ENCODE data around the gene FRMD8.

FRMD8 gene

GRCh38 chr11:65416341-65416824 lies 29.9 kb downstream of the FRMD8 start:
- peak; percentile 65 for DNase-seq

GRCh38 chr11:65416841-65417701 lies 30.6 kb downstream of the FRMD8 start:
- no peak for DNase-seq

GRCh38 chr11:65417702-65418430 lies 31.4 kb downstream of the FRMD8 start:
- DNase-seq, result no peak

GRCh38 chr11:65418431-65418680 lies 31.9 kb downstream of the FRMD8 start:
- no peak for DNase-seq

GRCh38 chr11:65418681-65419459 lies 32.4 kb downstream of the FRMD8 start:
- peak; percentile 91 for DNase-seq

GRCh38 chr11:65419460-65419771 lies 33.0 kb downstream of the FRMD8 start:
- DNase-seq, result no peak

GRCh38 chr11:65419772-65420481 lies 33.5 kb downstream of the FRMD8 start:
- DNase-seq, result peak; percentile 35

GRCh38 chr11:65420506-65420905 lies 34.1 kb downstream of the FRMD8 start:
- no peak for DNase-seq

- peak; percentile 70 for DNase-seq
Observed at GRCh38 chr11:65420979-65421793, 34.7 kb downstream of the FRMD8 start.

GRCh38 chr11:65421794-65422632 lies 35.6 kb downstream of the FRMD8 start:
- no peak for DNase-seq

- DNase-seq, result no peak
Observed at GRCh38 chr11:65422633-65423515, 36.4 kb downstream of the FRMD8 start, which contains the start of gene NEAT1. NEAT1 (plus strand) TSS chr11:65422798.

- no peak for DNase-seq
Observed at GRCh38 chr11:65423516-65424204, 37.2 kb downstream of the FRMD8 start.

- DNase-seq, result no peak
Observed at GRCh38 chr11:65424205-65425104, 38.0 kb downstream of the FRMD8 start.

GRCh38 chr11:65425105-65425970 lies 38.9 kb downstream of the FRMD8 start:
- DNase-seq, result no peak

GRCh38 chr11:65425971-65426838 lies 39.8 kb downstream of the FRMD8 start:
- DNase-seq, result no peak
